ENCODE data around the gene VWA5B2. TPM values are rescaled to one million over a fixed set of nuclear protein-coding genes. Genes with fewer than 3 reads are reported as not detected.
A peak's percentile ranks its signal among the peaks of the same experiment; 100 is the strongest.

Gene VWA5B2
- total RNA-seq, 1 donor from 2014 or later: 0.11 TPM

DNA sequence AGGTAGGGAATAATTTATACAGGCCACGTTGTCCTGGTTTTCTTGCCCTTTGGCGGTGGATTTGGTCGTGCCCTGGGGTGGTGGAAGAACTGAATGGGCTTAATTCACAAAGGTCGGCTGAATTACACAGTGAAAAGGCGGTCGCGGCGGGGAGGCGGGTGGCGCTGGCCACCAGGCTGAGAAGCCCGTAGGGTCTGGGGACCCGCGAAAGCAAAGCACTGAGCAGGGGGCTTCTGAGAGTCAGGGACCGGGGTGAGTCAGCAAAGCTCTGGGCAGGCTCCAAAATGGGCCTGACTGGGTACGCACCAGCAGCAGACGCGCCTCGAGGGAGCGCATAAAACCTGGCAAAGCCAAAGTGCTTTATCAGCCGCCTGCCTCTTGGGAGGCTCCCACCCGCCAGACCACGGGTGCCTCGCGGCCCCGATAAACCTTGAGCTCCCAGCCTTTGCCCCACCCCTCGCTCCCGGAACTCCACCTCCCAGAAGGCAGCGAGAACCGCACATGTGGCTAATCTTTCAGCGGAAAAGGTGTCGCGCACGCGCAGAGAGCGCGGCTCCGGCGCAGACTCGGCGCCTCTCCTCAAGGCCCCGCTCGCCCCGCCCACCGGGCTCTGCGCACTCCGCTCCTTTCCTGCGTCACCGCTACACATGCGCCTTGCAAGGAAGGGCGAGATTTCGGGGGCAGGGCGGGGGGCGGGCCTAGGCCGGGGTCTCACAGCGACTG, 43.8 kb upstream of the VWA5B2 start:
- peaks cover 34% of the 10 kb centered on the region for H3K36me3 Mint-ChIP-seq (ENCODE audit: unreplicated experiment)
- TF ChIP-seq, protein P1, sequence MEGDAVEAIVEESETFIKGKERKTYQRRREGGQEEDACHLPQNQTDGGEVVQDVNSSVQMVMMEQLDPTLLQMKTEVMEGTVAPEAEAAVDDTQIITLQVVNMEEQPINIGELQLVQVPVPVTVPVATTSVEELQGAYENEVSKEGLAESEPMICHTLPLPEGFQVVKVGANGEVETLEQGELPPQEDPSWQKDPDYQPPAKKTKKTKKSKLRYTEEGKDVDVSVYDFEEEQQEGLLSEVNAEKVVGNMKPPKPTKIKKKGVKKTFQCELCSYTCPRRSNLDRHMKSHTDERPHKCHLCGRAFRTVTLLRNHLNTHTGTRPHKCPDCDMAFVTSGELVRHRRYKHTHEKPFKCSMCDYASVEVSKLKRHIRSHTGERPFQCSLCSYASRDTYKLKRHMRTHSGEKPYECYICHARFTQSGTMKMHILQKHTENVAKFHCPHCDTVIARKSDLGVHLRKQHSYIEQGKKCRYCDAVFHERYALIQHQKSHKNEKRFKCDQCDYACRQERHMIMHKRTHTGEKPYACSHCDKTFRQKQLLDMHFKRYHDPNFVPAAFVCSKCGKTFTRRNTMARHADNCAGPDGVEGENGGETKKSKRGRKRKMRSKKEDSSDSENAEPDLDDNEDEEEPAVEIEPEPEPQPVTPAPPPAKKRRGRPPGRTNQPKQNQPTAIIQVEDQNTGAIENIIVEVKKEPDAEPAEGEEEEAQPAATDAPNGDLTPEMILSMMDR (IDR thresholded peaks at IDR 0.05): no peak
- no peaks in the 10 kb centered on the region for H3K27me3 Mint-ChIP-seq (ENCODE audit: unreplicated experiment)
- H3K4me3 Mint-ChIP-seq (ENCODE audit: unreplicated experiment): peak overlapping the region; percentile 98
- H3K9me3 Mint-ChIP-seq (ENCODE audit: unreplicated experiment): no peaks in the 10 kb centered on the region
- H3K4me1 Mint-ChIP-seq (ENCODE audit: unreplicated experiment): peaks cover 30% of the 10 kb centered on the region
- DNase-seq (ENCODE audit: extremely low spot score, unreplicated experiment): peak; percentile 100
- H3K27ac Mint-ChIP-seq (ENCODE audit: unreplicated experiment): peak overlapping the region; percentile 98

DNA sequence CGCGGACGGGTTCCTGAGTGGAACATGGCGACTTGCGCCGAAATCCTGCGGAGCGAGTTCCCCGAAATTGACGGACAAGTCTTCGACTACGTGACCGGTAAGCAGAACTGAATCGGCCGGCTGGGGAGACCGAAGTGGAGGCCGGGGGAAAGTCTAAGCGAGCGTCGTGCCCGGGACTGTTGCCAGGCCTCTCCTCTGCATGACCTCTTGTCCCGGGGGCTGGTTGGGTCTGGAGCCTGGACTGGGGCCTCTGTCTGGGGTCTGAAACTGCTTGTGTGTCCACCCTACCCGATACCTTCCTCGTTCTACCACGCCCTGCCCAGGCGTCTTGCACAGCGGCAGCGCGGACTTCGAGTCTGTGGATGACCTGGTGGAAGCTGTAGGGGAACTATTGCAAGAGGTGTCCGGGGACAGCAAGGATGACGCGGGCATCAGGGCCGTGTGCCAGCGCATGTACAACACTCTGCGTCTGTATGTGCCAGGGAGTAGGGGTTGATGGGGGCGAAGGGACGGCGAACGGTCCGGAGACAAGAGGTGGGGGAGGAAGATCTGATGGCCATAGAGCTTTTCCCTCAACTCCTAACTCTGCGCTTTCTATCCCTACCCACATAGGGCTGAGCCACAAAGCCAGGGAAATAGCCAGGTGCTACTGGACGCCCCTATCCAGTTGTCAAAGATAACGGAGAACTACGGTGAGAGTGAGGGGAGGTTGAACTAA, 43.0 kb upstream of the VWA5B2 start, which contains the start of gene ABCF3:
ABCF3 (plus strand) TSS at position 16 of the 718 bp plus-strand sequence; CDS start at position 25, 9 bp downstream.
- Mint-ChIP-seq H3K9me3 (ENCODE audit: unreplicated experiment) (no peaks in the 10 kb centered on the region), H3K27ac (ENCODE audit: unreplicated experiment) (peak within 1 kb of the TSS; percentile 98), H3K4me1 (ENCODE audit: unreplicated experiment) (peaks cover 30% of the 10 kb centered on the region), H3K36me3 (ENCODE audit: unreplicated experiment) (peaks cover 34% of the 10 kb centered on the region), H3K27me3 (ENCODE audit: unreplicated experiment) (no peaks in the 10 kb centered on the region), H3K4me3 (ENCODE audit: unreplicated experiment) (peak within 1 kb of the TSS; percentile 98)
- TF ChIP-seq, protein P1 (IDR thresholded peaks at IDR 0.05): no peak
- no peak for DNase-seq (ENCODE audit: extremely low spot score, unreplicated experiment)

- TF ChIP-seq, protein P1 (IDR thresholded peaks at IDR 0.05): no peak
- H3K4me1 Mint-ChIP-seq (ENCODE audit: unreplicated experiment): peaks cover 30% of the 10 kb centered on the region
Measured at GRCh38 chr3:184186902-184187207, 42.5 kb upstream of the VWA5B2 start.

DNA sequence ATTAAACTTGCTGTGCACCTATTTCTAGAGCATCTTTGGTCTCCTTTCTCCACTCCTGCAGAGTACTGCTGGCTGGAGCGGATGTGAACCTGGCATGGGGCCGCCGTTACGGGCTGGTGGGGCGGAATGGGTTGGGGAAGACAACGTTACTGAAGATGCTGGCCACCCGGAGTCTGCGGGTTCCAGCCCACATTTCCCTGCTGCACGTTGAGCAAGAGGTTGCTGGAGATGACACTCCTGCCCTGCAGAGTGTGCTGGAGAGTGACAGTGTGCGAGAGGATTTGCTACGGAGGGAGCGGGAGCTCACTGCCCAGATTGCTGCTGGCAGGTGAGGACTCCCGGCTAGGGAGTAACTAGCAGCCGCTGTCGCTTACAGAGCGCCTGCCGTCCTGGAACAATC, 41.3 kb upstream of the VWA5B2 start:
- Mint-ChIP-seq H3K27me3 (ENCODE audit: unreplicated experiment) (no peaks in the 10 kb centered on the region), H3K4me1 (ENCODE audit: unreplicated experiment) (peaks cover 30% of the 10 kb centered on the region), H3K9me3 (ENCODE audit: unreplicated experiment) (no peaks in the 10 kb centered on the region), H3K27ac (ENCODE audit: unreplicated experiment) (no peak overlapping the region), H3K4me3 (ENCODE audit: unreplicated experiment) (no peak overlapping the region), H3K36me3 (ENCODE audit: unreplicated experiment) (peaks cover 34% of the 10 kb centered on the region)
- TF ChIP-seq, protein P1 (IDR thresholded peaks at IDR 0.05): no peak
- DNase-seq (ENCODE audit: extremely low spot score, unreplicated experiment): no peak

More at GRCh38 chr3:184186902-184187207, 42.5 kb upstream of the VWA5B2 start:
- H3K36me3 Mint-ChIP-seq (ENCODE audit: unreplicated experiment): peaks cover 30% of the 10 kb centered on the region
- peak overlapping the region; percentile 94 for H3K27ac Mint-ChIP-seq (ENCODE audit: unreplicated experiment)
- no peaks in the 10 kb centered on the region for H3K9me3 Mint-ChIP-seq (ENCODE audit: unreplicated experiment)
- H3K27me3 Mint-ChIP-seq (ENCODE audit: unreplicated experiment): no peaks in the 10 kb centered on the region
- DNase-seq (ENCODE audit: extremely low spot score, unreplicated experiment): no peak
- peak overlapping the region; percentile 98 for H3K4me3 Mint-ChIP-seq (ENCODE audit: unreplicated experiment)

GRCh38 chr3:184189421-184189820, 40.0 kb upstream of the VWA5B2 start:
- peaks cover 27% of the 10 kb centered on the region for H3K4me1 Mint-ChIP-seq (ENCODE audit: unreplicated experiment)
- TF ChIP-seq, protein P1 (IDR thresholded peaks at IDR 0.05): no peak
- DNase-seq (ENCODE audit: extremely low spot score, unreplicated experiment): no peak
- H3K36me3 Mint-ChIP-seq (ENCODE audit: unreplicated experiment): peaks cover 35% of the 10 kb centered on the region
- H3K4me3 Mint-ChIP-seq (ENCODE audit: unreplicated experiment): no peak overlapping the region
- H3K9me3 Mint-ChIP-seq (ENCODE audit: unreplicated experiment): no peaks in the 10 kb centered on the region
- H3K27ac Mint-ChIP-seq (ENCODE audit: unreplicated experiment): no peak overlapping the region
- no peaks in the 10 kb centered on the region for H3K27me3 Mint-ChIP-seq (ENCODE audit: unreplicated experiment)
